GM21576 (cell line): ENCODE results near the gene PPP1R13B.
A peak's percentile ranks its signal among the peaks of the same experiment; 100 is the strongest.

ENCODE experiments used
- ATAC-seq: cut with Tn5 transposase; IDR thresholded peaks from one replicate; pipeline ENCODE4 v1.9.1; 2021; ENCODE audit warnings: mild to moderate bottlenecking, moderate library complexity; ENCODE audit not compliant: unreplicated experiment

Gene PPP1R13B

DNA sequence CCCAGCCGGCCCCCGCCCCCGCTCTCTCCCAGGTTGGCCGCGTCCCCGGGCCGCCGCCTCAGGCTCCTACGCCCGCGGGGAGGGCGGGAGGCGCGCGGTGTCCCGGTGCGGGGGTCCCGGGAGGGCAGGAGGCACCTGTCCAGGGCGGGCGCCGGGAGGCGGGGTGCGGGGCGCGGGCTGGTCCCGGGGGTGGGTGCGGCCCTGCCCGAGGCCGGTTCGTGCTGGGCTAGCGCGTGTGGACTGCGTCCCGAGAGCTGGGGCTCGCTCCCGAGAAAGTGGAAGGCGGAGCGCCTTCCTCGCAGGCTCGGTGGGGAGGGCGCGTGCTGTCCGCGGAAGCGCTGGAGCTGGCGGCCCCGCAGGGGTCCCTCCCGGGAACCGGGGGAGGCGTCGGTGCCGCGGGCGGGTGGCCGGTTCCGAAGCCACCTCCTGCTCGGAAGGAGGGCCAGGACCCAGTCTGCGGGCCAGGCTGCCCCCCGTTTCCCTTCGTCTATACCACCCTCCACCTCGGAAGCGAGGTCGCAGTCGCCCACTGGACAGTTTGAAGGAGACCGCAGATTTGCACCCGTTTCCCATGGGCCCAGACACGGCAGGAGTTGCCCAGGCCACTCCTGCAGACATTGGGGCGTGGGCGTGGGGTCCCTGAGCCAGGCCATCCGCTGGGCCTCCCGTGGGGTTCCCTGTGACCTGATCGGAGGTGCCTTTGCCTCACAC is 131.1 kb downstream of the PPP1R13B start:
- ATAC-seq = no peak

DNA sequence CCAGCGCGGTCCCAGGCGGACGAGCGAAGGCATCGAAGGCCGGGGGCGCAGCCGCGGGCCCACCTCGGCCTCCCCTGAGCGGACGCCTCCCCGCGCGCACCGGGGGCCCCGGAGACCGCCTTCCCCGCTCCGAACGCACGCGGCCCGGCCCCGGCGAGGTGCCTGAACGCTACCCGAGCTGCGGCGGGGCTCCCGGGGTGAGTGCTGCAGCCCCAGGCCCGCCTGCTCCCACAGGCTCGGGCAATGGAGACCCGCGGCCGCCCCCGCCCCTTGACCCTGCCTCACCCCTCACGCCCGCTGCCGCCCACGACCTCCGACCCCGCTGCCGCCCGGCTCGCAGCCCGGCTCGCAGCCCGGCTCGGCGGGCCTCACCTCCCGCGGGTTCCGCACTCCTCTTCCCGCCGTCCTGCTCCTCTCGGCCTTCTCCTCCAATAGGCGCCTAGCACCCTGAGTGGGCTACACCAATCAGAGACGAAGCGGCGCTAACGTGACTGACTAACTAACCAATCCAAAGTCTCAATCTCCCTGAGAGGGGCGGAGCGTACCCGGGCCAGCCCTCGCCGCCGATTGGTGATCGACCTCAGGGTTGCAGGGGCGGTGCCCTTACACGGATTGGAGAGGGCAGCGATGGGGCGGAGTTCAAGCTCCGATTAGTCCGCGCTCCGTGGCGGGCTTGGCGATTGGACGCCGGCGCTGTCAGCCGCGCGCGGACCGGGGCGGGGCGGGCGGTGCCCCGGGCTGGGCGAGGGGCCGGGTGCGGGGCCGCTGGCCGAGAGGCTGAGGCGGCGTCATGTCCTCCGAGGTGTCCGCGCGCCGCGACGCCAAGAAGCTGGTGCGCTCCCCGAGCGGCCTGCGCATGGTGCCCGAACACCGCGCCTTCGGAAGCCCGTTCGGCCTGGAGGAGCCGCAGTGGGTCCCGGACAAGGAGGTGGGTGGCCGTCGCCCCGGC is 132.0 kb downstream of the PPP1R13B start, which contains the start of the genes XRCC3 and ZFYVE21:
XRCC3 (minus strand) TSS at position 400 of the 949 bp plus-strand sequence. CDS start 4,364 bp downstream, outside the sequence.
ZFYVE21 (plus strand) TSS at position 759 of the 949 bp plus-strand sequence; CDS start at position 791, 32 bp downstream.
- peak; percentile 94 for ATAC-seq

GRCh38 chr14:103714063-103714724 is 133.2 kb downstream of the PPP1R13B start:
- no peak for ATAC-seq

DNA sequence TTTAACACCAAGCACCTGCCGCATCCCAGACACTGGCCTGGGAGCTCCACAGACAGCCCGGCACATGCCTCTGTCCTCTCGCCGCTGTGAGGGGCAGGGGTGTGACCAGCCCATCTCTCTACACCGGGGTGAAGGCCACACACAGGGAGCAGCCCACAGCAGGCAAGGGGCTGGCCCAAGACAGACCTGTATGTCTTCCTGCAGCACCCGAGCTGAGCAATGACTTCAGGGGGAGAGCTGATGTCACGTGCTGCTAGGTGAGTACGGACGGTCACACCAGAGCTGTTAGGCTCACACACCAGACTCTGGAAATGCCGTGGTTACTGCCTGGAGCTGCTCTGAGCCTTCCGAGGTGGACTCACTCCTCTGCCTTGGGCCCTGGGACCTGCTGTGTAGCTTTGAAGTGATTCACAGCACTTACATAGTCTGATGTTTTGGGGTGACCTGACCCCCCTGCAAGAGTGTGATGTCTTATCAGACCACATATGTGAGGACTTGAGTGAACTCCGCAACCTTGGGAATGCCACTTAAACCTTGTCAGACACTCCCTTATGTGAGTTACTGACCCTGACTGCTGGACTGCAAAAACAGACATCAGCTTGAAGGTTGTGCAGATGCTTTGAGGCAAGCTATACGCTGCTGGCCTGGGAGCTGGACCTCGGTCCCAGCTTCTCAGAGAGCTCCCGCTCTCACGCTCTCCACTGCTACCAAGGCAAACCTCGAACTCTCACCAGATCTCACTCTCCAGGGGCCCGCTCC is 133.9 kb downstream of the PPP1R13B start:
- no peak for ATAC-seq

DNA sequence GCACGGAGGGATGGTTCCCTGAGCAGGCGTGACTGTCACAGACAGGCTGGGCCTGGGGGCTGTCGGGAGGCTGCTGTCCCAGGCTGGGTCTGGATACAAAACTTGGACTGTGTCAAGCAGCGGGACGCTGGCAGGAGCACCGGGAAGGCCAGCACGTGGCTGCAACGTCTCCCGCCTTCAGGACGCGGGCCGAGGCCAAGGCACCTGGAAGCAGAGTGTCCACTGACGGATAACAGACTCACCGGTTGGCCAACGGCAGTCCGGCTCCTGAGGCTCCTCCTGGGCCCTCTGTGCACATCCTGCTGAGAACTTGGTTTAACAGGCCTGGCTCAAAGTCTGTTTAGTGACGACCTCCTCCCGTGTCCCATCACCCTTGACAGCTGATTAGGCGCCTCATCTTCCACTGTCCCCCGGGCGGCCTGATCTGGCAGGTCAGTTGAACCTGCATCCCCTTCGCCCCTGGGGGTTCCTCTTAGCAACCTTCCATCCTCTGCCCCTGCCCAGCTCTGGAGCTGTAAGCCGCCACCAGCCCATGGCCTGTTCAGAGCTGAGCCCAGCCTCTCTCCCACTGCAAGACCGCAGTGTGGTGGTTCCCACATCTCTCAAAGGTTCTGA is 134.6 kb downstream of the PPP1R13B start:
- ATAC-seq = no peak

DNA sequence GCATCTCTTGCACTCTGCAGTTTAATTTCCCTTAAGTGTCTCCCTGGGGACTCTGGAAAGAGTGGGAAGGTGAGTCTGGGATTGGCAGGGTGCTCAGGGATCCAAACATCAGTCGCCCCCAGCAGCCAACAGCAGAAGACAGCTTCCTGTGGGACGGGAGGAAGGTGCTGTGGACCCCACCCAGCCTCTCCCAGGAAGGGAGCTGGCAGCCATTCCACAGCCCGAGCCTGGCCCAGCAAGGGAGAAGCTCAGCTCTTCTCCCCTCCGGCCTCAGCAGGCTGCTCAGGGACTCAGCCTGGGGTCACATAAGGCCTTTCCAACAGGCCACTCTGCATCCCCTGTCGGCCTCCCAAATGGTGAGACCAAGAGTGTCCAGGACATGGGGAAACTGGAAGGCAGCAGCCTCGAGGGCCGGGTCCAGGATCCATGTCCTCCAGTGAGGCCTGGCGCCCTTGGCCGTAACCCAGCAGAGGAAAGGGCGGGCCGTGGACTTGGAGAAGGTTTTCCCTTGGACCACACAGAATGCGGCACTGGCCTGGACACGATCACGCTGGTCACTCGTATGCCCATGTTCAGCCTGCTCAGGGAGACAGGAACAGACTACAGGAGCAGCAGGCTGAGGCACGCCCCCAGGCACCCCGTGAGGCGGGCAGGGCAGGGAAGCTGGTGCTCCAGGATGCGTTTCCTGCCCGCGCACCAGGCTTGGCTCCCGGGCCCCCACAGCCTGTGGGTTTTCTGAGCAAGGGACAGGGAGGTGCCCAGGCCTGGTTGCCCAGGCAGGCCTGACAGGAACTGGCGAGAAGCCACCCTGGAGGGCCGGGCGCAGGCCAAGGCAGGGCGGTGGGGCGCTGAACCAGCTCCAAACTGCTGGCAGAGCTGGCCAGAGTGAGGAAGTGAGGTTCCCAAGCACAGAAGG is 135.6 kb downstream of the PPP1R13B start:
- ATAC-seq = no peak

GRCh38 chr14:103710771-103711377 is 136.5 kb downstream of the PPP1R13B start:
- no peak for ATAC-seq

DNA sequence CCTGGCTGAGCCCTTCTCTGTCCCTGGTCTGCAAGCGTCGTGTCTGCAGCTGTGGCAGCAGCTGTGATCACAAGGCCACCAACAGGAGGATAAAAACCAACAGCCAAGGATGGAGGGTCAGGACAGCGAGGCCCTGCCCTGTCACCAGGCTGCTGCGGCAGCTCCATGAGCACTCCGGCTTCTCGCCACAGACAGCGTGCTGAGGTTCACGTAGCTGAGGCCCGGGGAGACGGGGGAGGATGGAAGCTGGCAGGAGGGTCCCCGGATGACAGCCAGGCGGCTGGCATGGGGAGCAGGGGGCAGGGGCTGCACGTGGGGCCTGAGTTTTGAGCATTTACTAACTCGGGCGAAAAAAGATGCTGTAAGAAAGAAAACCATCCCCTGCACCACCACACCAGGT is 137.6 kb downstream of the PPP1R13B start:
- ATAC-seq = no peak

DNA sequence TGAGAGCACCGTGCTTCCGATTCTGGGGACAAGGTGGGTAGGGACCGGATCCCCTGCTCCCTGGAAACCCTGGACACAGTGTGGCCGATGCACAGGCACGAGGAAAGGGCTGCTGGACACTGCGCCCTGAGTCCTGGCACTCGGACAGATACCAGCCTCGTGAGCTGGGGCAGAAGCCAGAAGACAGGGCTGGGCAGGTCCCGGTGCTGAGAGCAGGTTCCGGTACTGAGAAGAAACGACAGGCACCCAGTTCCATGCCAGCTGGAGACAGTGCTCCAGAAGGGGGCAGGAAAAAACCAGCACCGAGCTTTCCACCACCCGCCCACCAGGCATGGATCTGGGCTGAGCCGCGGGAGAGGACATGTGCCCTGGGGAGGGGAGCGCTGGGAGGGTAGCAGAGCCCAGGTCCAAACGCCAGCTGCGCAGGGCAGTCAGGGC is 138.6 kb downstream of the PPP1R13B start:
- no peak for ATAC-seq

- no peak for ATAC-seq
Measured at GRCh38 chr14:103707329-103708263, 139.8 kb downstream of the PPP1R13B start.

GRCh38 chr14:103706551-103707328 is 140.6 kb downstream of the PPP1R13B start:
- no peak for ATAC-seq

- no peak for ATAC-seq
Measured at GRCh38 chr14:103705504-103706284, 141.7 kb downstream of the PPP1R13B start.

DNA sequence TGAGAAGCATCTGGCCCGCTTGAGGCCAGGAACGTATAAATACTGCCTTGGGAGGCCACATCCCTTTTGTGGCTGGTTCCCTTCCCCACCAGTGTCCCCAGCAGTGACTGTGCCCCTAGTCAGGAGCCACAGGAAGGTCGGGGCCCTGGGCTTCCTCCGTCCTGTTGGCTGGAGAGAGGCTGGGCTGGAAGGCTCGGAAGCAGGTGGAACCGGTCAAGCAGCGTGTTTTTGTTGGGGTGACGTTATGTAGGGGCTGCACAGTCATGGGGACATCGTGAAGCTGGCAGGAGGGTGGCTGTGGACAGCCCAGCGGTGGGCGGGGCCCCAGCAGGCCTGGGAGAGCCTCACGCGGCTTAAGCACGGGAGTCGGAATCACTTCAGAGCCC is 142.3 kb downstream of the PPP1R13B start:
- ATAC-seq = no peak

DNA sequence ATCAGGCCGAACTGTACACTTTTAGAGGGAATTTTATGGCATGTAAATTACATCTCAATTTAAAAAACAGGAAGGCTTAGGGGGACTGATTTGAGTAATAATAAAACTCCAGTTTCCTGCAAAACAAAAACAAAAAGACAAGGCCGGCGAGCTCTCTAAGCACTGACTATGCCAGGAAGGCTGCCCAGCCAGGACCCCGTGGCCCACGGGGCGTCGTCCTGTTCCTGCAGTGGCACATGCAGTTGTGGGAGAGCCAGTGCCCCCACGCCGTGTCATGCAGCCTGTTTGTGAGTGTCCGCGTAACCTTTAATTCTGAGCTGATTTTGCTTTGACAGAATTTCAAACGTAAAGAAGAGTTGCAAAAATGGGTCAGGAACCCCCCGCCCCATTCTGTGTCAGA is 142.7 kb downstream of the PPP1R13B start:
- no peak for ATAC-seq

DNA sequence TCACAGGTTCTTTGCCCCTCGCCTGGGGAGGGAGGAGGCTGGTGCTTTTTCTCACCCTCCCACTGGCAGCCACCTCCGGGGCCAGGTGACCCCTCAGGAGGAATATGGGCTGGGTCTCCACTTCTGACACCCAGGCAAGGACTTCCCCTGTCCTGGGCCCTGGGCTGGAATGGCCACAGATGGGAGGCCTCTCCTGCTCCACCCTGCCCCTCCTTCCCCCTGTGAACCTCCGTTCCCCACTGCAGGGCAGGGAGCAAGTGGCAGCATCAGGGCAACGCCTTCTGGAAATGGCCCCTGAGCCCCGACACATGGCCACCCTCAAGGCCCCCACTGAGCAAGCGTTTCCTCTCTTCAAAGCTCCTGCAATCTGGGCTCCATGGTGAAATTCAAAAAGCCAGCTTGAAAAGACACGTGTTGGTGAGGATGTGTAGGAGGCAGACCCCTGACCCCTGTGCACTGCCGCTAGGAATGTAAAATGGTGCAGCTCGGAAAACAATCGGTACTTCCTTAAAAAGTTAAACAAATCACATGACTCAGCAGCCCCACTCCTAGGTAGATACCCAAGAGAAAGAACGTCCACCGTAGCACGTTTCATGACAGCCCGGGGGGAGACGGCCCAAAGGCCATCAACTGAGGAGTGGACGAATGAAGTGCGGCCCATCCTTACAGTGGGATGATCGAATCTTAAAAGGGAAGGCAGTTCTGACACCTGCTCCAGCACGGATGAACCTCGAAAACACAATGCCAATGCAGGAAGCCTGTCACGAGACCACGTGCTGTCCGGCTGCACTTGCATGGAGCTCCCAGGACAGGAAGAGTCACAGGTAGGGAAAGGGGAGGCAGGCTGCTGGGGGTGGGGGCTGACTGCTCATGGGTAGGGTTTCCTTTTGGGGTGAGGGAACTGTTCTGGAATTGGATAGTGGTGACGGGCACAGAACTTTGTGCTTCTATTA is 143.7 kb downstream of the PPP1R13B start:
- ATAC-seq = no peak
